ENCODE results near the gene KCNJ14. TPM values are rescaled to one million over a fixed set of nuclear protein-coding genes. Genes with fewer than 3 reads are reported as not detected.

The KCNJ14 gene
- total RNA-seq, 2 donors from 2014 or later, result 1.7 to 2.5 TPM

- H3K27ac Mint-ChIP-seq, result no peak overlapping the region
- no peaks in the 10 kb centered on the region for H3K27me3 Mint-ChIP-seq
- H3K4me1 Mint-ChIP-seq, result peaks cover 15% of the 10 kb centered on the region
- ATAC-seq (no peak), DNase-seq (no peak)
- no peak overlapping the region for H3K4me3 Mint-ChIP-seq
- H3K36me3 Mint-ChIP-seq (ENCODE audit: low read depth), result peaks cover 10% of the 10 kb centered on the region
- no peaks in the 10 kb centered on the region for H3K9me3 ChIP-seq (ENCODE audit: control insufficient read depth, low read length, poor library complexity, severe bottlenecking)
These were observed 4.5 kb upstream of the KCNJ14 start for GRCh38 chr19:48450863-48451262.

- Mint-ChIP-seq H3K4me3 (no peak overlapping the region), H3K27me3 (no peaks in the 10 kb centered on the region), H3K27ac (no peak overlapping the region), H3K4me1 (peaks cover 10% of the 10 kb centered on the region), H3K36me3 (ENCODE audit: low read depth) (peaks cover 10% of the 10 kb centered on the region)
- no peak for ATAC-seq
- H3K9me3 ChIP-seq (ENCODE audit: control insufficient read depth, low read length, poor library complexity, severe bottlenecking), result no peaks in the 10 kb centered on the region
- no peak for DNase-seq
These were observed 3.8 kb upstream of the KCNJ14 start for GRCh38 chr19:48451624-48452023.

GRCh38 chr19:48452289-48453190 is 2.8 kb upstream of the KCNJ14 start:
- Mint-ChIP-seq H3K4me3 (no peak overlapping the region), H3K27me3 (no peaks in the 10 kb centered on the region), H3K36me3 (ENCODE audit: low read depth) (peaks cover 10% of the 10 kb centered on the region), H3K27ac (no peak overlapping the region), H3K4me1 (peaks cover 10% of the 10 kb centered on the region)
- H3K9me3 ChIP-seq (ENCODE audit: control insufficient read depth, low read length, poor library complexity, severe bottlenecking), result no peaks in the 10 kb centered on the region
- no peak for DNase-seq
- no peak for ATAC-seq

- ATAC-seq, result no peak
- no peak for DNase-seq
- H3K27ac Mint-ChIP-seq, result peak overlapping the region; percentile 51
- no peak overlapping the region for H3K4me3 Mint-ChIP-seq
- H3K4me1 Mint-ChIP-seq, result peaks cover 5% of the 10 kb centered on the region
- H3K36me3 Mint-ChIP-seq (ENCODE audit: low read depth), result peaks cover 5% of the 10 kb centered on the region
- no peaks in the 10 kb centered on the region for H3K9me3 ChIP-seq (ENCODE audit: control insufficient read depth, low read length, poor library complexity, severe bottlenecking)
- H3K27me3 Mint-ChIP-seq, result no peaks in the 10 kb centered on the region
These were observed 1.1 kb upstream of the KCNJ14 start for GRCh38 chr19:48454150-48454730.

- Mint-ChIP-seq H3K4me1 (peaks cover 5% of the 10 kb centered on the region), H3K36me3 (ENCODE audit: low read depth) (peaks cover 5% of the 10 kb centered on the region), H3K4me3 (no peak overlapping the region), H3K27ac (no peak overlapping the region), H3K27me3 (no peaks in the 10 kb centered on the region)
- DNase-seq, result no peak
- H3K9me3 ChIP-seq (ENCODE audit: control insufficient read depth, low read length, poor library complexity, severe bottlenecking), result no peaks in the 10 kb centered on the region
- ATAC-seq, result peak; percentile 30
These were observed 661 bp downstream of the KCNJ14 start for GRCh38 chr19:48455908-48456562.

GRCh38 chr19:48456864-48457263 is 1.5 kb downstream of the KCNJ14 start:
- H3K4me1 Mint-ChIP-seq, result peaks cover 5% of the 10 kb centered on the region
- peaks cover 5% of the 10 kb centered on the region for H3K36me3 Mint-ChIP-seq (ENCODE audit: low read depth)
- DNase-seq (no peak), ATAC-seq (no peak)
- no peak overlapping the region for H3K27ac Mint-ChIP-seq
- H3K27me3 Mint-ChIP-seq, result no peaks in the 10 kb centered on the region
- no peaks in the 10 kb centered on the region for H3K9me3 ChIP-seq (ENCODE audit: control insufficient read depth, low read length, poor library complexity, severe bottlenecking)
- H3K4me3 Mint-ChIP-seq, result no peak overlapping the region

GRCh38 chr19:48458016-48458415 is 2.6 kb downstream of the KCNJ14 start:
- H3K4me3 Mint-ChIP-seq, result no peak overlapping the region
- DNase-seq (no peak), ATAC-seq (no peak)
- peaks cover 5% of the 10 kb centered on the region for H3K36me3 Mint-ChIP-seq (ENCODE audit: low read depth)
- peaks cover 5% of the 10 kb centered on the region for H3K4me1 Mint-ChIP-seq
- H3K9me3 ChIP-seq (ENCODE audit: control insufficient read depth, low read length, poor library complexity, severe bottlenecking), result no peaks in the 10 kb centered on the region
- no peaks in the 10 kb centered on the region for H3K27me3 Mint-ChIP-seq
- no peak overlapping the region for H3K27ac Mint-ChIP-seq

- no peak for ATAC-seq
These were observed 6.2 kb downstream of the KCNJ14 start for GRCh38 chr19:48461651-48461981.

GRCh38 chr19:48461982-48462655 is 6.7 kb downstream of the KCNJ14 start:
- H3K27ac Mint-ChIP-seq, result no peak overlapping the region
- no peaks in the 10 kb centered on the region for H3K36me3 Mint-ChIP-seq (ENCODE audit: low read depth)
- H3K4me3 Mint-ChIP-seq, result no peak overlapping the region
- peaks cover 5% of the 10 kb centered on the region for H3K4me1 Mint-ChIP-seq
- no peaks in the 10 kb centered on the region for H3K9me3 ChIP-seq (ENCODE audit: control insufficient read depth, low read length, poor library complexity, severe bottlenecking)
- ATAC-seq (no peak), DNase-seq (no peak)
- H3K27me3 Mint-ChIP-seq, result no peaks in the 10 kb centered on the region

More at GRCh38 chr19:48461651-48461981, 6.2 kb downstream of the KCNJ14 start:
- no peak overlapping the region for H3K27ac Mint-ChIP-seq
- H3K4me3 Mint-ChIP-seq, result no peak overlapping the region
- no peaks in the 10 kb centered on the region for H3K9me3 ChIP-seq (ENCODE audit: control insufficient read depth, low read length, poor library complexity, severe bottlenecking)
- H3K36me3 Mint-ChIP-seq (ENCODE audit: low read depth), result no peaks in the 10 kb centered on the region
- H3K27me3 Mint-ChIP-seq, result no peaks in the 10 kb centered on the region
- no peak for DNase-seq
- peaks cover 5% of the 10 kb centered on the region for H3K4me1 Mint-ChIP-seq

- no peaks in the 10 kb centered on the region for H3K27me3 Mint-ChIP-seq
- no peaks in the 10 kb centered on the region for H3K36me3 Mint-ChIP-seq (ENCODE audit: low read depth)
- ATAC-seq (no peak), DNase-seq (no peak)
- H3K9me3 ChIP-seq (ENCODE audit: control insufficient read depth, low read length, poor library complexity, severe bottlenecking), result no peaks in the 10 kb centered on the region
- no peak overlapping the region for H3K4me3 Mint-ChIP-seq
- peaks cover 15% of the 10 kb centered on the region for H3K4me1 Mint-ChIP-seq
- no peak overlapping the region for H3K27ac Mint-ChIP-seq
These were observed 9.8 kb downstream of the KCNJ14 start for GRCh38 chr19:48465215-48465614.

- H3K9me3 ChIP-seq (ENCODE audit: control insufficient read depth, low read length, poor library complexity, severe bottlenecking), result no peaks in the 10 kb centered on the region
- Mint-ChIP-seq H3K36me3 (ENCODE audit: low read depth) (peaks cover 2% of the 10 kb centered on the region), H3K4me1 (peaks cover 19% of the 10 kb centered on the region), H3K27me3 (no peaks in the 10 kb centered on the region), H3K27ac (peak overlapping the region; percentile 11), H3K4me3 (no peak overlapping the region)
- ATAC-seq (no peak), DNase-seq (no peak)
These were observed 11.4 kb downstream of the KCNJ14 start for GRCh38 chr19:48466561-48467325.

GRCh38 chr19:48468772-48469288 is 13.5 kb downstream of the KCNJ14 start:
- Mint-ChIP-seq H3K27ac (peak overlapping the region; percentile 84), H3K36me3 (ENCODE audit: low read depth) (peaks cover 2% of the 10 kb centered on the region), H3K27me3 (no peaks in the 10 kb centered on the region), H3K4me1 (peaks cover 19% of the 10 kb centered on the region), H3K4me3 (peak overlapping the region; percentile 98)
- H3K9me3 ChIP-seq (ENCODE audit: control insufficient read depth, low read length, poor library complexity, severe bottlenecking), result no peaks in the 10 kb centered on the region
- DNase-seq (peak; percentile 97 to 100 (median 97)), ATAC-seq (peak; percentile 90)

Data from T-helper 17 cell (primary cell).